HepG2 (cell line): ENCODE data around the gene CHAF1A. TPM values are rescaled to one million over a fixed set of nuclear protein-coding genes. Genes with fewer than 3 reads are reported as not detected.
A peak's percentile ranks its signal among the peaks of the same experiment; 100 is the strongest.

ENCODE experiments used
- CC2D1A ChIP-seq: sonication (generic); formaldehyde crosslinking; IDR thresholded peaks from 2 replicates; pipeline ENCODE4 v1.8.1; 2023; ENCODE audit warnings: mild to moderate bottlenecking, missing genetic modification reagents
- CEBPB ChIP-seq: IDR thresholded peaks from 2 replicates; pipeline ENCODE4 v1.6.1; 2011; ENCODE audit warnings: low read depth, low read length, improper control_type of control experiment, borderline replicate concordance
- FOXJ3 ChIP-seq: sonication (generic); formaldehyde crosslinking; IDR thresholded peaks from 2 replicates; pipeline ENCODE4 v1.4.0; 2020; ENCODE audit warnings: missing genetic modification reagents, mild to moderate bottlenecking, borderline replicate concordance
- FOXM1 ChIP-seq: sonication (generic); formaldehyde crosslinking; IDR thresholded peaks from 2 replicates; pipeline ENCODE4 v1.5.0; 2020; ENCODE audit warnings: missing genetic modification reagents
- FOXO4 ChIP-seq: sonication (generic); formaldehyde crosslinking; conservative IDR thresholded peaks from 2 replicates; pipeline ENCODE4 v1.8.1; 2023; ENCODE audit warnings: missing genetic modification reagents
- GRHL1 ChIP-seq: sonication (generic); formaldehyde crosslinking; conservative IDR thresholded peaks from 2 replicates; pipeline ENCODE4 v1.8.0; 2022; ENCODE audit warnings: missing genetic modification reagents
- HDAC2 ChIP-seq: sonication (generic); formaldehyde crosslinking; IDR thresholded peaks from 2 replicates; pipeline ENCODE4 v1.4.0; 2020; ENCODE audit warnings: missing genetic modification reagents
- HMGXB3 ChIP-seq: sonication (generic); formaldehyde crosslinking; IDR thresholded peaks from 2 replicates; pipeline ENCODE4 v1.4.0; 2020; ENCODE audit warnings: missing genetic modification reagents, borderline replicate concordance
- HOXA3 ChIP-seq: sonication (generic); formaldehyde crosslinking; IDR thresholded peaks from 2 replicates; pipeline ENCODE4 v1.5.0; 2020; ENCODE audit warnings: missing genetic modification reagents
- HOXA7 ChIP-seq: sonication (generic); formaldehyde crosslinking; IDR thresholded peaks from 2 replicates; pipeline ENCODE4 v1.8.1; 2022; ENCODE audit warnings: mild to moderate bottlenecking, missing genetic modification reagents, moderate library complexity
- IRF1 ChIP-seq: sonication (generic); formaldehyde crosslinking; IDR thresholded peaks from 2 replicates; pipeline ENCODE4 v1.4.0; 2020; ENCODE audit warnings: low read depth, mild to moderate bottlenecking, missing genetic modification reagents
- KMT2B ChIP-seq: IDR thresholded peaks from 2 replicates; pipeline ENCODE4 v1.6.1; 2016; ENCODE audit warnings: missing genetic modification reagents, missing compliant biosample characterization
- PPARG ChIP-seq: conservative IDR thresholded peaks from 2 replicates; pipeline ENCODE4 v1.6.1; 2016; ENCODE audit warnings: missing biosample characterization, missing genetic modification reagents
- RBM39 ChIP-seq: fragments of 200-400 bp; formaldehyde crosslinking; IDR thresholded peaks from one replicate; pipeline ENCODE4 v1.6.1; 2018; ENCODE audit warnings: antibody characterized with exemption, mild to moderate bottlenecking, low read depth, low read length; ENCODE audit not compliant: poor library complexity, severe bottlenecking
- RXRA ChIP-seq: sonication (generic); formaldehyde crosslinking; IDR thresholded peaks from 2 replicates; pipeline ENCODE4 v1.5.1; 2020; ENCODE audit warnings: missing genetic modification reagents
- SSRP1 ChIP-seq: IDR thresholded peaks from 2 replicates; pipeline ENCODE4 v1.6.1; 2016; ENCODE audit warnings: control low read depth
- ZBTB21 ChIP-seq: sonication (generic); formaldehyde crosslinking; IDR thresholded peaks from 2 replicates; pipeline ENCODE4 v1.4.0; 2020; ENCODE audit warnings: missing genetic modification reagents
- ZFAT ChIP-seq: sonication (generic); formaldehyde crosslinking; conservative IDR thresholded peaks from 2 replicates; pipeline ENCODE4 v1.8.1; 2023; ENCODE audit warnings: missing genetic modification reagents, inconsistent platforms
- ZNF329 ChIP-seq: sonication (generic); formaldehyde crosslinking; IDR thresholded peaks from 2 replicates; pipeline ENCODE4 v1.9.0; 2021; ENCODE audit warnings: low read depth, mild to moderate bottlenecking, missing genetic modification reagents
- ZNF441 ChIP-seq: sonication (generic); formaldehyde crosslinking; IDR thresholded peaks from 2 replicates; pipeline ENCODE4 v1.7.0; 2021; ENCODE audit warnings: missing genetic modification reagents, borderline replicate concordance
- ZNF781 ChIP-seq: sonication (generic); formaldehyde crosslinking; IDR thresholded peaks from 2 replicates; pipeline ENCODE4 v1.5.1; 2020; ENCODE audit warnings: borderline replicate concordance, mild to moderate bottlenecking, missing genetic modification reagents; ENCODE audit errors: not compliant biosample characterization
- ZSCAN12 ChIP-seq: sonication (generic); formaldehyde crosslinking; IDR thresholded peaks from 2 replicates; pipeline ENCODE4 v1.9.0; 2021; ENCODE audit warnings: mild to moderate bottlenecking, missing genetic modification reagents
- polyA plus RNA-seq, 8 experiments: library from polyadenylated mRNA; depleted of rRNA in 3 of 8; stranded (reverse) in 7 of 8; unstranded in 1 of 8; fragments of >200 nt; fragmentation: Illumina TruSeq in 4 of 8; extraction: Trizol in 4 of 8; gene quantifications; 2 replicates each; pipeline versions ENCODE4 v1.2.1 to v1.2.3, GENCODE V29; 2011 to 2016; ENCODE audit warnings: low read depth in 4 of 8, missing spikeins in 1 of 8, mixed read lengths in 1 of 8; ENCODE audit not compliant: insufficient read depth in 1 of 8
- total RNA-seq, 5 experiments: library from RNA; depleted of rRNA; stranded (reverse); fragments of >200 nt; fragmentation: Illumina TruSeq; extraction: Trizol; gene quantifications; 2 replicates each; pipeline ENCODE4 v1.2.3, GENCODE V29; 2016; ENCODE audit warnings: low read depth in 1 of 5

Gene CHAF1A
- total and polyA plus RNA-seq, 2 of the 13 experiments (the other 11 are each of a cell fraction or from before 2014, with no cell fraction given) = 11.0 to 34.8 TPM

GRCh38 chr19:4471403-4472173 lies 69.1 kb downstream of the CHAF1A start (continued):
- peak; percentile 99 for TF ChIP-seq HMGXB3 (CRISPR knock-in tag)
- TF ChIP-seq SSRP1 (CRISPR knock-in tag) = no peak
- TF ChIP-seq ZSCAN12 (CRISPR knock-in tag) = no peak
- TF ChIP-seq CC2D1A = no peak
- no peak for TF ChIP-seq ZNF329
- no peak for TF ChIP-seq GRHL1
- no peak for TF ChIP-seq ZBTB21 (CRISPR knock-in tag)
- no peak; the same call in 1 of the 2 replicates for TF ChIP-seq HOXA3 (CRISPR knock-in tag)
- TF ChIP-seq HDAC2 = no peak
- no peak; the same call in 1 of the 2 replicates for TF ChIP-seq PPARG
- TF ChIP-seq ZFAT (CRISPR knock-in tag) = no peak
- no peak for TF ChIP-seq FOXO4 (CRISPR knock-in tag)
- no peak for TF ChIP-seq FOXJ3 (CRISPR knock-in tag)
- no peak for TF ChIP-seq CEBPB
- no peak for TF ChIP-seq ZNF781
- no peak; the same call in 1 of the 2 replicates for TF ChIP-seq KMT2B (CRISPR knock-in tag)
- TF ChIP-seq ZNF441 (CRISPR knock-in tag) = no peak
- no peak for TF ChIP-seq FOXM1 (CRISPR knock-in tag)
- TF ChIP-seq RBM39 = no peak
- no peak for TF ChIP-seq HOXA7 (CRISPR knock-in tag)
- no peak for TF ChIP-seq IRF1 (CRISPR knock-in tag)
- peak; percentile 80 for TF ChIP-seq RXRA (CRISPR knock-in tag)
